K562 (cell line): ENCODE data around the gene PIP4K2A. TPM values are rescaled to one million over a fixed set of nuclear protein-coding genes. Genes with fewer than 3 reads are reported as not detected.
"Not testable (repeated sequence)": the region's sequence is repeated elsewhere in the genome, so short reads cannot be mapped to it uniquely, and the experiment has no call there.

Experiments
- ATAC-seq: fragments of 200-7000 bp; cut with Tn5 transposase; 3 replicates; pipeline ENCODE4 v1.9.1; 2020; ENCODE audit warnings: moderate library complexity
- BruUV-seq: library from RNA; stranded (reverse); fragments of 400-500 nt; replicated peaks from 2 replicates; lab custom pipeline; 2021; lab: Mats Ljungman, UMichigan
- CTCF ChIA-PET: fragments of 300-600 bp; formaldehyde crosslinking; extraction: SDS; loops from one replicate; lab custom pipeline; 2021; ENCODE audit warnings: low intra/inter-chr PET ratio; lab: Yijun Ruan, JAX
- POLR2A ChIA-PET: fragments of 300-600, 350-650 bp; sonication (Branson Sonifier 250); formaldehyde crosslinking; extraction: SDS; loops from one replicate; lab custom pipeline; 2021; ENCODE audit warnings: antibody characterized with exemption, inconsistent platforms; lab: Yijun Ruan, JAX
- DNase-seq, 4 experiments: peaks; one replicate each; pipeline versions ENCODE4 v3.0.0 to v3.0.0-alpha.2; 2011 to 2018; ENCODE audit warnings: low spot score in 3 of 4, mixed read lengths in 3 of 4; ENCODE audit errors: extremely low read depth in 1 of 4
- FAIRE-seq: peaks from 2 replicates; lab custom pipeline; 2011; peaks lifted over from hg19 to GRCh38; lab: Jason Lieb, UNC
- H2AFZ ChIP-seq: 2 replicates; pipeline ENCODE4 v1.6.0; 2011; ENCODE audit warnings: low read depth, low read length, control low read depth, inconsistent platforms
- H3K27ac ChIP-seq: fragments of 200-600 bp; 3 replicates; pipeline ENCODE4 v1.8.0; 2011; ENCODE audit warnings: low read depth, mild to moderate bottlenecking, control low read depth, inconsistent platforms, low read length, moderate library complexity, mixed read lengths; ENCODE audit errors: extremely low read depth
- H3K27me3 ChIP-seq, 2 experiments: fragments of 300-600 bp in 1 of 2; 2 replicates in 1 of 2; 3 replicates in 1 of 2; pipeline versions ENCODE4 v1.6.0 to v1.8.0; 2011; ENCODE audit warnings: inconsistent platforms in 2 of 2, low read length in 2 of 2, mild to moderate bottlenecking in 1 of 2, mixed read lengths in 1 of 2, moderate library complexity in 1 of 2; ENCODE audit not compliant: control insufficient read depth in 2 of 2, insufficient read depth in 2 of 2
- H3K36me3 ChIP-seq: fragments of 300-600 bp; 3 replicates; pipeline ENCODE4 v1.8.0; 2011; ENCODE audit warnings: mild to moderate bottlenecking, low read length, inconsistent platforms; ENCODE audit not compliant: control insufficient read depth, insufficient read depth
- H3K4me1 ChIP-seq, 2 experiments: fragments of 200-600 bp in 1 of 2; replicated peaks in 1 of 2; 2 replicates in 1 of 2; 3 replicates in 1 of 2; pipeline versions ENCODE4 v1.5.1 to v1.8.0; 2011; ENCODE audit warnings: inconsistent platforms in 2 of 2, low read length in 2 of 2, mild to moderate bottlenecking in 1 of 2, mixed read lengths in 1 of 2, moderate library complexity in 1 of 2; ENCODE audit not compliant: control insufficient read depth in 2 of 2, insufficient read depth in 2 of 2
- H3K4me2 ChIP-seq: 2 replicates; pipeline ENCODE4 v1.6.1; 2011; ENCODE audit warnings: low read length, control low read depth, inconsistent platforms, mixed read lengths; ENCODE audit not compliant: insufficient read depth
- H3K4me3 ChIP-seq: fragments of 200-600 bp; sonication (generic), shearing (Covaris generic); 2 replicates; pipeline ENCODE4 v1.5.1; 2016; ENCODE audit warnings: control low read depth, inconsistent platforms
- H3K79me2 ChIP-seq: fragments of 200-600 bp; 3 replicates; pipeline ENCODE4 v1.8.0; 2011; ENCODE audit warnings: low read length, inconsistent platforms; ENCODE audit not compliant: control insufficient read depth, insufficient read depth
- H3K9ac ChIP-seq, 2 experiments: 2 replicates each; pipeline versions ENCODE4 v1.6.0 to v1.6.1; 2011; ENCODE audit warnings: low read depth in 2 of 2, low read length in 2 of 2, control low read depth in 1 of 2, inconsistent platforms in 1 of 2, mild to moderate bottlenecking in 1 of 2, mixed read lengths in 1 of 2; ENCODE audit not compliant: insufficient read depth in 1 of 2
- H3K9me1 ChIP-seq: one replicate; pipeline ENCODE4 v1.6.0; 2011; ENCODE audit warnings: inconsistent platforms, mild to moderate bottlenecking, low read length, moderate library complexity; ENCODE audit not compliant: control insufficient read depth, insufficient read depth
- H3K9me3 ChIP-seq: replicated peaks from 2 replicates; pipeline ENCODE4 v1.5.1; 2011; ENCODE audit warnings: low read depth, low read length, inconsistent platforms; ENCODE audit not compliant: control insufficient read depth, insufficient read depth
- H4K20me1 ChIP-seq: replicated peaks from 2 replicates; pipeline ENCODE4 v1.6.1; 2011; ENCODE audit warnings: low read length, inconsistent platforms, mixed read lengths; ENCODE audit not compliant: control insufficient read depth, insufficient read depth
- ESRRA ChIP-seq: fragments of 450-650 bp; IDR thresholded peaks from 2 replicates; pipeline ENCODE4 v1.6.1; 2014; ENCODE audit warnings: low read depth, mild to moderate bottlenecking, moderate library complexity, borderline replicate concordance
- MYC ChIP-seq, 2 experiments: fragments of 250-450 bp in 1 of 2; sonication (Bioruptor Pico) in 1 of 2; IDR thresholded peaks; 2 replicates each; pipeline versions ENCODE4 v1.5.1 to v1.6.1; 2012 to 2021; ENCODE audit warnings: low read depth in 2 of 2, borderline replicate concordance in 1 of 2, improper control_type of control experiment in 1 of 2, low read length in 1 of 2, mild to moderate bottlenecking in 1 of 2, moderate library complexity in 1 of 2
- PRPF4 ChIP-seq: fragments of 200-400 bp; formaldehyde crosslinking; IDR thresholded peaks from one replicate; pipeline ENCODE4 v1.6.1; 2017; ENCODE audit warnings: low read length, low read depth, mild to moderate bottlenecking; ENCODE audit not compliant: insufficient read depth, poor library complexity, severe bottlenecking
- TRIM24 ChIP-seq, 2 experiments: fragments of 450-650 bp; IDR thresholded peaks; 2 replicates each; pipeline ENCODE4 v1.6.1; 2016
- ZKSCAN8 ChIP-seq: fragments of 200-800 bp; sonication (Bioruptor generic); IDR thresholded peaks from 2 replicates; pipeline ENCODE4 v1.6.1; 2016; ENCODE audit warnings: missing genetic modification characterization, missing compliant biosample characterization
- WGBS: fragments of 100-300 bp; shearing (Covaris generic); methylation state at CpG from one replicate; pipeline ENCODE4 v1.1.6; 2016; ENCODE audit warnings: low coverage, mixed read lengths; ENCODE audit not compliant: insufficient coverage; ENCODE audit errors: missing lambda C conversion rate; 5-methylcytosine and 5-hydroxymethylcytosine counted together
- in situ Hi-C: fragments of 300-500 bp; cut with MboI; formaldehyde crosslinking; loops from 4 replicates; pipeline ENCODE4 v1.15.0; 2018; ENCODE audit warnings: inconsistent platforms, mixed read lengths
- intact Hi-C: fragments of 100-400 bp; cut with micrococcal nuclease; formaldehyde crosslinking; loops from 2 replicates; pipeline ENCODE4 v1.14.2; 2022
- polyA plus RNA-seq, 8 experiments: library from polyadenylated mRNA; depleted of rRNA in 4 of 8; stranded (reverse) in 5 of 8; unstranded in 3 of 8; fragments of >200 nt; fragmentation: Nextera tagmentation in 2 of 8; fragmentation: Illumina TruSeq in 1 of 8; extraction: Ambion mirVana in 2 of 8; extraction: Trizol in 1 of 8; gene quantifications; 2 replicates each; pipeline versions ENCODE4 v1.2.1 to v1.2.3, GENCODE V29; 2011 to 2014; ENCODE audit warnings: inconsistent platforms in 1 of 8, missing spikeins in 1 of 8
- total RNA-seq, 7 experiments: library from RNA; depleted of rRNA in 6 of 7; stranded (reverse); fragments of >200 nt in 6 of 7; fragmentation: Illumina TruSeq in 2 of 7; extraction: Trizol in 2 of 7; gene quantifications; 2 replicates each; pipeline versions ENCODE4 v1.2.1 to v1.2.3, GENCODE V29; 2011 to 2021; ENCODE audit warnings: low replicate concordance in 1 of 7
- TF ChIP-seq, protein P1 (sequence below), 2 experiments: fragments of 450-650 bp in 1 of 2; sonication (generic) in 1 of 2; formaldehyde crosslinking in 1 of 2; IDR thresholded peaks in 1 of 2; conservative IDR thresholded peaks in 1 of 2; 2 replicates each; pipeline versions ENCODE4 v1.6.1 to v1.8.1; 2016 to 2023; ENCODE audit warnings: mild to moderate bottlenecking in 2 of 2, moderate library complexity in 2 of 2, inconsistent platforms in 1 of 2, missing genetic modification reagents in 1 of 2

PIP4K2A gene
- total and polyA plus RNA-seq, 9 of the 15 experiments (the other 6 are each of a cell fraction or from before 2014, with no cell fraction given): 35.6 to 117 (median 71.9) TPM

DNA sequence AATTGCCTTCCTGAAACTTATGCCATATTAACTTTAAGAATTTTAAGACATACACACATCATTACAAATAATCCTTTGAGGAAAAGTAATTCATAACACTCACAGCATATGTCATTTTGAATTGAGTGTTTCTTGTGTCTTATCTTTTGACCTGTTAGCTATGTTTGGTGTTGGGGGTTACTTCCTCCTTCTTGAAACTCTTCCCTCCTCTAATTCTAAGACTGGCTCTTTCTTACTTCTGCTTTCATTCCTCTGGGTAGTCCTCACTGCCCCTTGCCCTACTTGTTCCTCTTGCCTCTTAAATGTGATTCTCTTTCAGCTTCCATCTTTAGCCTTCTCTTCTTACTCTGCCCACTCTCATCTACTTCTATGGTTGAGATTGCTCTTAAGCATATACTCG is 28.3 kb upstream of the PIP4K2A start (continued):
- no peak for TF ChIP-seq MYC (IDR thresholded peaks at IDR 0.05; ENCODE audit: low read depth, low read length)
- no peak for TF ChIP-seq MYC (CRISPR knock-in tag; IDR thresholded peaks at IDR 0.05; ENCODE audit: borderline replicate concordance, low read depth)
- TF ChIP-seq ZKSCAN8: no peak
- TF ChIP-seq PRPF4: no peak
- TF ChIP-seq ESRRA: no peak

DNA sequence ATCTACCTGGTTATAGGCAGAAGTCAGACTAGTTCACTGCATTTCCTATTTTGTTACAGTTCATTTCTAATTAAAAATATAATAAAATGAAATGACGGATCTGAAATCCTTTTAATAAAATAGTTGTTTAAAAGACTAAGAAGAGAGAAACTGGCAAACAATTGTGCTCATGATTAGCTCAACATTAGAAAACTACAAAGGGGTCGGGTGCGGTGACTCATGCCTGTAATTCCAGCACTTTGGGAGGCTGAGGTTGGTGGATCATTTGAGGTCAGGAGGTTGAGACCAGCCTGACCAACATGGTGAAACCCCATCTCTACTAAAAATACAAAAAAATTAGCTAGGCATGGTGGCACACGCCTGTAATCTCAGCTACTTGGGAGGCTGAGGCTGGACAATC is 27.3 kb upstream of the PIP4K2A start:
- FAIRE-seq, H3K4me2 ChIP-seq, H3K27ac ChIP-seq, ATAC-seq, H3K36me3 ChIP-seq, BruUV-seq, H3K79me2 ChIP-seq, H3K9ac ChIP-seq, H2AFZ ChIP-seq, H3K4me3 ChIP-seq, H3K9me3 ChIP-seq, intact Hi-C loops, H4K20me1 ChIP-seq, in situ Hi-C loops, DNase-seq, H3K9me1 ChIP-seq, H3K27me3 ChIP-seq, CTCF ChIA-PET: not testable (repeated sequence)
- H3K4me1 ChIP-seq: peaks cover 0 to 16% of the 10 kb centered on the region in 2 experiments; a peak in 4 of 5 replicates
- POLR2A ChIA-PET: interaction anchor here (0.6 to 2.3 kb wide), 3 partner anchors 11 to 76 kb away, joined by 3 to 6 read pairs (median 5); no protein-coding TSS in a partner anchor
- TF ChIP-seq, protein P1, sequence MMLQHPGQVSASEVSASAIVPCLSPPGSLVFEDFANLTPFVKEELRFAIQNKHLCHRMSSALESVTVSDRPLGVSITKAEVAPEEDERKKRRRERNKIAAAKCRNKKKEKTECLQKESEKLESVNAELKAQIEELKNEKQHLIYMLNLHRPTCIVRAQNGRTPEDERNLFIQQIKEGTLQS (IDR thresholded peaks at IDR 0.05): 0 out of 2 replicates have a peak, but pooled peaks have one; percentile 24
- TF ChIP-seq, protein P1 (CRISPR knock-in tag; conservative IDR thresholded peaks at IDR 0.05): not testable (repeated sequence)
- 0 out of 4 replicates have a peak, but pooled peaks of 1 of the 2 experiments have one; percentile 9 for TF ChIP-seq TRIM24 (IDR thresholded peaks at IDR 0.05)
- 61% methylated on average over 4 of the region's 4 CpGs for WGBS
